Peyer's patch (tissue), 4 donors: Measurements from ENCODE around the gene CPB2. TPM values are rescaled to one million over a fixed set of nuclear protein-coding genes. Genes with fewer than 3 reads are reported as not detected.

ENCODE experiments used
- DNase-seq, 3 donors: peaks; one replicate each; pipeline ENCODE4 v3.0.0-alpha.2; 2017 to 2019
- H3K27ac ChIP-seq, 4 donors: fragments of 200-600 bp; sonication (generic); one replicate each; pipeline ENCODE4 v1.5.1; 2016 to 2019
- H3K27me3 ChIP-seq, 2 donors: fragments of 200-600 bp; sonication (generic); one replicate each; pipeline ENCODE4 v1.5.1; 2019
- H3K36me3 ChIP-seq, 3 donors: fragments of 200-600 bp; sonication (generic); one replicate each; pipeline ENCODE4 v1.5.1; 2016 to 2019
- H3K4me1 ChIP-seq, 4 donors: fragments of 200-600 bp; sonication (generic); one replicate each; pipeline ENCODE4 v1.5.1; 2016 to 2019
- H3K4me3 ChIP-seq, 4 donors: fragments of 200-600 bp; sonication (generic); 1 replicate in 3 of 4; 2 replicates in 1 of 4; pipeline ENCODE4 v1.5.1; 2016 to 2019; ENCODE audit warnings: mild to moderate bottlenecking in 1 of 4
- H3K9me3 ChIP-seq, 4 donors: fragments of 200-600 bp; sonication (generic); one replicate each; pipeline ENCODE4 v1.5.1; 2016 to 2019; ENCODE audit warnings: mild to moderate bottlenecking in 1 of 4
- POLR2A ChIP-seq, 2 donors: fragments of 450-650 bp; IDR thresholded peaks; one replicate each; pipeline ENCODE4 v1.5.1; 2017; ENCODE audit warnings: antibody characterized with exemption in 2 of 2, mild to moderate bottlenecking in 2 of 2, moderate library complexity in 2 of 2
- total RNA-seq, 4 donors: library from RNA; depleted of rRNA; stranded (reverse); fragments of >200 nt; gene quantifications; one replicate each; pipeline ENCODE4 v1.1.0, GENCODE V29; 2016
- TF ChIP-seq, protein P1 (sequence below), 6 experiments: fragments of 450-650 bp in 4 of 6; fragments of 200-600 bp in 2 of 6; sonication (generic) in 1 of 6; IDR thresholded peaks; one replicate each; pipeline ENCODE4 v1.5.1; 2017 to 2019; ENCODE audit warnings: antibody characterized with exemption in 6 of 6, mild to moderate bottlenecking in 3 of 6, moderate library complexity in 1 of 6

Gene CPB2
- total RNA-seq, 4 donors from 2014 or later, result not detected

DNA sequence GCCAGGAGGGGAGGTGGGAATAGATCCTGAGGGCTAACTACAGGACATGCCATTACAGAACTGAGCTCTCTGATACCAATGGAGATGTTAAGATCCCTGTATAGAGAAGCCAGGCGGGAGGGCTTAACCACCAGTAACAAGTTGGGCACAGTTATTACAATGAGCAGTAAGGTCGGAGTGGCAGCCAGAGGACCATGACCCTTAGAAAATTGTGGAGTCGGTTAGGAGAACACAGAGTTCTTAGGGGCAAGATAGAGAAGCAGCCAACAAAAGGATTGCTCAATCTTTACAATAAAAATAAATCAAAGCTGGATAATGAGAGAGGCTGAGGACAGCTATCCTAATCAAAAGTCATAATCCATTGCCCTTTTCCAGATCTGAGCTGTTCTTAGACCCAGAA is 10.4 kb downstream of the CPB2 start:
- TF ChIP-seq, protein P1, sequence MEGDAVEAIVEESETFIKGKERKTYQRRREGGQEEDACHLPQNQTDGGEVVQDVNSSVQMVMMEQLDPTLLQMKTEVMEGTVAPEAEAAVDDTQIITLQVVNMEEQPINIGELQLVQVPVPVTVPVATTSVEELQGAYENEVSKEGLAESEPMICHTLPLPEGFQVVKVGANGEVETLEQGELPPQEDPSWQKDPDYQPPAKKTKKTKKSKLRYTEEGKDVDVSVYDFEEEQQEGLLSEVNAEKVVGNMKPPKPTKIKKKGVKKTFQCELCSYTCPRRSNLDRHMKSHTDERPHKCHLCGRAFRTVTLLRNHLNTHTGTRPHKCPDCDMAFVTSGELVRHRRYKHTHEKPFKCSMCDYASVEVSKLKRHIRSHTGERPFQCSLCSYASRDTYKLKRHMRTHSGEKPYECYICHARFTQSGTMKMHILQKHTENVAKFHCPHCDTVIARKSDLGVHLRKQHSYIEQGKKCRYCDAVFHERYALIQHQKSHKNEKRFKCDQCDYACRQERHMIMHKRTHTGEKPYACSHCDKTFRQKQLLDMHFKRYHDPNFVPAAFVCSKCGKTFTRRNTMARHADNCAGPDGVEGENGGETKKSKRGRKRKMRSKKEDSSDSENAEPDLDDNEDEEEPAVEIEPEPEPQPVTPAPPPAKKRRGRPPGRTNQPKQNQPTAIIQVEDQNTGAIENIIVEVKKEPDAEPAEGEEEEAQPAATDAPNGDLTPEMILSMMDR (IDR thresholded peaks at IDR 0.05), result no peak
- TF ChIP-seq POLR2A (IDR thresholded peaks at IDR 0.05), result no peak
- Histone ChIP-seq H3K9me3 (no peaks in the 10 kb centered on the region), H3K36me3 (no peaks in the 10 kb centered on the region), H3K4me3 (no peak overlapping the region), H3K4me1 (no peaks in the 10 kb centered on the region), H3K27ac (no peak overlapping the region), H3K27me3 (no peaks in the 10 kb centered on the region)
- DNase-seq, result no peak

DNA sequence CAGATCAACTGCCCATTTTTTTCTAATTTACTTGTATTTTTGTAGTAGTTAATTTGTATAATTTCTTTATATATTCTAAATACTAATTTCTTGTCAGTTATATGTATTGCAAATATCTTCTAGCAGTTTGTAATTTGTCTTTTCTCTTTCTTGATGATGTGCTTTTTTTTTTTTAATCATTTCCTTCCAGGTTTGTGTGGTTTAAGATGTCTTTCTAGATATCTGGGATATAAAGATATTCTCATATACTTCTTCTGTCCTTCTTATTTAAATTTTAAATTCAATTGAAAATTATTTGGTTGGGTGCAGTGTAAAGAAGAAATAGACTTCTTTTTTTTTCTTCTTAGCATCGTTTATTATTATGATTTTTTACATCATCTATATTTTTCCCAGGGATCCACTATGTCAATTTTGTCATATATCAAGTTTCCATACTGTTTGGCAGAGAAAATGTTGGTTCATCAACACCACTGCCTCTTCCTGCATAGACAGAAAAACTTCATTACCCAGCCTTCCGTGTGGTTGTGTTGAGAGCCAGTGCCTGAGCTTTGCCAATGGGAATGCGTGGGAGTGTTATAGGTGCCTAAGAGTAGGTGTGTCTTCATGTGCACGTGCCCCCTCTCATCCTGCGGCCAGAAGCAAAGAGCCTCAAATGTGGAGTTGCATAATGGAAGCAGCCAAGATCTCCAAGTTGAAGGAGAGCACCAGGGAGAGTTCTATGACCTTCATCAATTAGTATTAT is 15.8 kb downstream of the CPB2 start:
- TF ChIP-seq, protein P1 (IDR thresholded peaks at IDR 0.05), result no peak
- TF ChIP-seq POLR2A (IDR thresholded peaks at IDR 0.05), result no peak
- Histone ChIP-seq H3K36me3 (no peaks in the 10 kb centered on the region), H3K9me3 (no peaks in the 10 kb centered on the region), H3K27me3 (no peaks in the 10 kb centered on the region), H3K4me3 (no peak overlapping the region), H3K27ac (no peak overlapping the region), H3K4me1 (no peaks in the 10 kb centered on the region)
- DNase-seq, result no peak

DNA sequence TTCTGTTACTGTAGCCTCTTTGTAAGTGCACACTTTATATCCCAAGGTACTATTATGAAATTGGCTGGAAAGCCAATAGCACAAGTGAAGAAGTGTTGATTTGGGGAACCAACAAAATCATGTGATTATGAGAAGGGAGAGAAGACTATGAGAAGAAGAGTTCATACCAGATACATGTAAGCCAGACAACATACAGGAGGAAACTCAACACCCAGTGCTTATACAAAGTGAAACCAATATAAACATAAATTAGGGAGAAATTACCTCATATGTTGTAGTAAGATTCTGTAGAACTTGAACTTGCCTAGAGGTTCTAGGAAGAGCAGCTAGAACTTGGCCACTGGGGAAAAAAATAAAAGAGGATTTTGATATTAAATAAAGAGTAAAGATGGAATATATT is 17.4 kb downstream of the CPB2 start:
- Histone ChIP-seq H3K27me3 (no peaks in the 10 kb centered on the region), H3K27ac (no peak overlapping the region), H3K4me1 (no peaks in the 10 kb centered on the region), H3K9me3 (no peaks in the 10 kb centered on the region), H3K36me3 (no peaks in the 10 kb centered on the region), H3K4me3 (no peak overlapping the region)
- no peak for DNase-seq
- TF ChIP-seq POLR2A (IDR thresholded peaks at IDR 0.05), result no peak
- TF ChIP-seq, protein P1 (IDR thresholded peaks at IDR 0.05), result no peak

DNA sequence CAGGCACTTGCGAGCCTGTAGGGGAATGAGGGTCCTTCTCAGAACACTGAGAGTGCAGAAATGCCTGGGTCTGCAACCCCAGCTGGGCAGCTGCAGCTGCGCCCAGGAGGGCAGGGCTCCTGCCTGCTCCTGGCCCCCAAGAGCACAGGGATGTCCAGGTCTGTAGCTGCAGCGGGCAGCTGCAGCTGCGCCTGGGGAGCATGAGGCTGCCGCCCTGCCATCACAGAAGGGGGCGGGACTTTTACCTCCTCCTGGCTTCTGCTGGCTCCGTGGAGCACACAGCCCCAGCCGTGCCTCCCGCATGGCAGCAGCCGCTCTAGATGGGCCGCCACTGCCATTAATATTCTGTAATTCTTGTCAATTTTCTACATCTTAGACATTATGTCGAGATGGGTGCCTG is 17.8 kb downstream of the CPB2 start:
- no peak for TF ChIP-seq POLR2A (IDR thresholded peaks at IDR 0.05)
- TF ChIP-seq, protein P1 (IDR thresholded peaks at IDR 0.05), result no peak
- H3K9me3 ChIP-seq, result no peaks in the 10 kb centered on the region
- no peak for DNase-seq

DNA sequence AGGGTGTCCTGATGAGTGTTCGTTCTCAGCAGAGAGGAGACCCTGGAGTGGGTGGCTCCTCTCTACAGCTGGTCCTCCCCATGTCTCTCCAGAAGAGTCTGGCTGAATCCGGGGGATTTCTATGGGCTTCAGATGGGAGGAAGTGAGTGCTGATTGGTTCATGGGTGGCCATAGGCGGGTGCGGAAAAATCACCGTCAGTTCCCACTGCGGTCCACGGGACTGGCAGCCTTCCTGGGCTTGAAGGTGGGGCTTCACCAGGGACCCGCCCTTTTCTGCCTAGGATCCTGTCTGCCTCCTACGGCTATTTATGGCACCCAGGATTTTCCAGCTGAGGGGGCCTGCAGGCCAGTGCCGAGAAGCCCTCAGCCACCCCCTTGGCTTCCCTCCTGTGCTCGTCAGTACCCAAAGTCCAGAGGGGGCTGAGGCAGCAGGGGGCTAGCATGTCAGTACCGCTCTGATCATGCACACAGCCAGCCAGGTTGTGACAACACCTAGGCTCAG is 18.4 kb downstream of the CPB2 start:
- TF ChIP-seq, protein P1 (IDR thresholded peaks at IDR 0.05), result no peak
- no peak for TF ChIP-seq POLR2A (IDR thresholded peaks at IDR 0.05)
- no peaks in the 10 kb centered on the region for H3K9me3 ChIP-seq
- DNase-seq, result no peak
- no peak overlapping the region for H3K4me3 ChIP-seq
- H3K27me3 ChIP-seq, result no peaks in the 10 kb centered on the region
- H3K27ac ChIP-seq, result no peak overlapping the region
- no peaks in the 10 kb centered on the region for H3K36me3 ChIP-seq
- H3K4me1 ChIP-seq, result no peaks in the 10 kb centered on the region

More for the DNA sequence above, 17.8 kb downstream of the CPB2 start:
- Histone ChIP-seq H3K4me1 (no peaks in the 10 kb centered on the region), H3K27me3 (no peaks in the 10 kb centered on the region), H3K27ac (no peak overlapping the region), H3K36me3 (no peaks in the 10 kb centered on the region), H3K4me3 (no peak overlapping the region)
